SK-N-SH (cell line): ENCODE results near the gene NACA2. TPM values are rescaled to one million over a fixed set of nuclear protein-coding genes. Genes with fewer than 3 reads are reported as not detected.
A peak's percentile ranks its signal among the peaks of the same experiment; 100 is the strongest.

Experiments
- CTCF ChIA-PET: fragments of 300-600, 350-600 bp; formaldehyde crosslinking; extraction: SDS; loops from one replicate; lab custom pipeline; 2021; lab: Yijun Ruan, JAX
- POLR2A ChIA-PET: fragments of 350-600 bp; sonication (Branson Sonifier 250); formaldehyde crosslinking; extraction: SDS; loops from one replicate; lab custom pipeline; 2020; ENCODE audit warnings: antibody characterized with exemption, inconsistent platforms; lab: Yijun Ruan, JAX
- DNase-seq: peaks from one replicate; pipeline ENCODE4 v3.0.0; 2012
- H2AFZ ChIP-seq: fragments of 200-600 bp; sonication (generic); 2 replicates; pipeline ENCODE4 v1.8.1; 2016; ENCODE audit warnings: antibody characterized with exemption, mild to moderate bottlenecking, low read depth
- H3F3A ChIP-seq: fragments of 200-600 bp; sonication (generic); replicated peaks from 2 replicates; pipeline ENCODE3; 2016; ENCODE audit warnings: antibody characterized with exemption, mild to moderate bottlenecking; ENCODE audit not compliant: insufficient read depth
- H3K27ac ChIP-seq, 2 experiments: fragments of 200-500 bp in 1 of 2; fragments of 200-600 bp in 1 of 2; sonication (Bioruptor generic) in 1 of 2; sonication (generic), shearing (Covaris generic) in 1 of 2; 2 replicates each; pipeline versions ENCODE4 v1.5.1 to v1.6.1; 2014 to 2016; ENCODE audit warnings: low read depth in 2 of 2, inconsistent platforms in 1 of 2, low read length in 1 of 2, mild to moderate bottlenecking in 1 of 2, mixed read lengths in 1 of 2
- H3K27me3 ChIP-seq: fragments of 200-600 bp; sonication (generic), shearing (Covaris generic); 2 replicates; pipeline ENCODE4 v1.6.1; 2016; ENCODE audit warnings: mixed run types; ENCODE audit not compliant: insufficient read depth
- H3K36me3 ChIP-seq, 2 experiments: fragments of 200-500 bp in 1 of 2; fragments of 200-600 bp in 1 of 2; sonication (Bioruptor generic) in 1 of 2; sonication (generic) in 1 of 2; replicated peaks in 1 of 2; 2 replicates each; pipeline versions ENCODE3 to v1.5.1; 2014 to 2016; ENCODE audit warnings: low read length in 1 of 2, mild to moderate bottlenecking in 1 of 2; ENCODE audit not compliant: insufficient read depth in 2 of 2, control insufficient read depth in 1 of 2
- H3K4me1 ChIP-seq, 2 experiments: fragments of 200-500 bp in 1 of 2; fragments of 200-600 bp in 1 of 2; sonication (Bioruptor generic) in 1 of 2; sonication (generic), shearing (Covaris generic) in 1 of 2; 2 replicates each; pipeline versions ENCODE4 v1.5.1 to v1.6.1; 2014 to 2016; ENCODE audit warnings: low read depth in 1 of 2, low read length in 1 of 2, mixed run types in 1 of 2; ENCODE audit not compliant: insufficient read depth in 2 of 2, control insufficient read depth in 1 of 2
- H3K4me2 ChIP-seq: fragments of 200-600 bp; sonication (generic), shearing (Covaris generic); 2 replicates; pipeline ENCODE4 v1.6.1; 2017; ENCODE audit warnings: mixed run types
- H3K4me3 ChIP-seq, 2 experiments: fragments of 200-500 bp in 1 of 2; fragments of 200-600 bp in 1 of 2; sonication (Bioruptor generic) in 1 of 2; sonication (generic), shearing (Covaris generic) in 1 of 2; 2 replicates each; pipeline versions ENCODE4 v1.5.1 to v1.8.1; 2014 to 2016; ENCODE audit warnings: low read depth in 2 of 2, inconsistent platforms in 1 of 2, low read length in 1 of 2, mild to moderate bottlenecking in 1 of 2, mixed read lengths in 1 of 2, moderate library complexity in 1 of 2
- H3K79me2 ChIP-seq: fragments of 200-600 bp; sonication (generic); 2 replicates; pipeline ENCODE4 v1.8.1; 2017; ENCODE audit warnings: mild to moderate bottlenecking; ENCODE audit not compliant: insufficient read depth
- H3K9ac ChIP-seq: fragments of 200-600 bp; sonication (generic); 2 replicates; pipeline ENCODE4 v1.6.1; 2017; ENCODE audit warnings: mixed run types
- H3K9me2 ChIP-seq: fragments of 200-600 bp; sonication (generic); 2 replicates; pipeline ENCODE4 v1.6.1; 2017; ENCODE audit warnings: mixed run types
- H3K9me3 ChIP-seq: fragments of 200-600 bp; sonication (generic); 2 replicates; pipeline ENCODE4 v1.6.1; 2017; ENCODE audit warnings: mixed run types, mild to moderate bottlenecking, moderate library complexity
- H4K20me1 ChIP-seq: fragments of 200-600 bp; sonication (generic); 2 replicates; pipeline ENCODE4 v1.6.1; 2017; ENCODE audit warnings: mild to moderate bottlenecking, mixed run types; ENCODE audit not compliant: insufficient read depth
- GATA2 ChIP-seq: sonication (generic); formaldehyde crosslinking; IDR thresholded peaks from 2 replicates; pipeline ENCODE4 v1.5.0; 2020; ENCODE audit warnings: mild to moderate bottlenecking, missing genetic modification reagents
- JUND ChIP-seq: IDR thresholded peaks from 2 replicates; pipeline ENCODE4 v1.4.0; 2012
- NFIC ChIP-seq: IDR thresholded peaks from 2 replicates; pipeline ENCODE4 v1.4.0; 2012; ENCODE audit warnings: borderline replicate concordance
- NRF1 ChIP-seq: IDR thresholded peaks from 2 replicates; pipeline ENCODE4 v1.6.1; 2012; ENCODE audit warnings: low read depth, mild to moderate bottlenecking, low read length
- RAD21 ChIP-seq: IDR thresholded peaks from 2 replicates; pipeline ENCODE4 v1.6.1; 2012; ENCODE audit warnings: mild to moderate bottlenecking, low read length
- RFX5 ChIP-seq: IDR thresholded peaks from 2 replicates; pipeline ENCODE4 v1.6.1; 2012; ENCODE audit warnings: mild to moderate bottlenecking, improper control_type of control experiment, low read length
- TAF1 ChIP-seq: IDR thresholded peaks from 2 replicates; pipeline ENCODE4 v1.6.1; 2012; ENCODE audit warnings: low read depth, mild to moderate bottlenecking, low read length, moderate library complexity, borderline replicate concordance
- TCF12 ChIP-seq: IDR thresholded peaks from 2 replicates; pipeline ENCODE4 v1.4.0; 2012
- WGBS: methylation state at CpG from one replicate; pipeline ENCODE4 v1.1.6; 2017; ENCODE audit warnings: low lambda C conversion rate; 5-methylcytosine and 5-hydroxymethylcytosine counted together
- polyA plus RNA-seq, 3 experiments: library from polyadenylated mRNA; depleted of rRNA; stranded (reverse); fragments of >200 nt; gene quantifications; 2 replicates each; pipeline ENCODE4 v1.2.3, GENCODE V29; 2012
- TF ChIP-seq, protein P1 (sequence below): IDR thresholded peaks from 2 replicates; pipeline ENCODE4 v1.6.1; 2012; ENCODE audit warnings: mild to moderate bottlenecking, low read depth, low read length, moderate library complexity
- TF ChIP-seq, protein P2 (sequence below): IDR thresholded peaks from 2 replicates; pipeline ENCODE4 v1.4.0; 2012; ENCODE audit warnings: low read depth
- TF ChIP-seq, protein P3 (sequence below): IDR thresholded peaks from 2 replicates; pipeline ENCODE4 v1.4.0; 2012; ENCODE audit warnings: low read depth, borderline replicate concordance
- TF ChIP-seq, protein P4 (sequence below): fragments of 200-600 bp; sonication (generic); IDR thresholded peaks from 2 replicates; pipeline ENCODE4 v1.6.1; 2017; ENCODE audit warnings: antibody characterized with exemption, mild to moderate bottlenecking, moderate library complexity

NACA2 gene
- polyA plus RNA-seq, 1 of the 3 experiments (the other 2 are of a cell fraction), result not detected

DNA sequence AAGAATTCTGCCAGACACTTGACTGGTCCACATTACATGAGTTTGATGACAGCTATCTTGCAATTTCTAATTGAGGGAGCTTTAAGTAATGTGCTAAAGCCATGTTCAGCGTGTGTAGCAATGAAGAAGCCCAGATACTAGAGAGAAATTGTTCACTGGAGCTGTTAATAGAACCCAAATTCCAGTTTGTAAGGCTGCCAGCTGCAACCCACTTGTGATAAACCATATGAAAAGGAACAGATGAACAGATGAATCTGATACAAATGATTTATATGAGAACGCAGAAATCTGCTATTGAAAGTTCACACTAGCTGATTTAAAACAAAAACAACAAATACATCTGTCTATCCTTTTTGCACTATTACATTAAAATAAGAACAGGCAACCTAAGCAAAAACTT lies 6.2 kb downstream of the NACA2 start (continued):
- TF ChIP-seq, protein P1, sequence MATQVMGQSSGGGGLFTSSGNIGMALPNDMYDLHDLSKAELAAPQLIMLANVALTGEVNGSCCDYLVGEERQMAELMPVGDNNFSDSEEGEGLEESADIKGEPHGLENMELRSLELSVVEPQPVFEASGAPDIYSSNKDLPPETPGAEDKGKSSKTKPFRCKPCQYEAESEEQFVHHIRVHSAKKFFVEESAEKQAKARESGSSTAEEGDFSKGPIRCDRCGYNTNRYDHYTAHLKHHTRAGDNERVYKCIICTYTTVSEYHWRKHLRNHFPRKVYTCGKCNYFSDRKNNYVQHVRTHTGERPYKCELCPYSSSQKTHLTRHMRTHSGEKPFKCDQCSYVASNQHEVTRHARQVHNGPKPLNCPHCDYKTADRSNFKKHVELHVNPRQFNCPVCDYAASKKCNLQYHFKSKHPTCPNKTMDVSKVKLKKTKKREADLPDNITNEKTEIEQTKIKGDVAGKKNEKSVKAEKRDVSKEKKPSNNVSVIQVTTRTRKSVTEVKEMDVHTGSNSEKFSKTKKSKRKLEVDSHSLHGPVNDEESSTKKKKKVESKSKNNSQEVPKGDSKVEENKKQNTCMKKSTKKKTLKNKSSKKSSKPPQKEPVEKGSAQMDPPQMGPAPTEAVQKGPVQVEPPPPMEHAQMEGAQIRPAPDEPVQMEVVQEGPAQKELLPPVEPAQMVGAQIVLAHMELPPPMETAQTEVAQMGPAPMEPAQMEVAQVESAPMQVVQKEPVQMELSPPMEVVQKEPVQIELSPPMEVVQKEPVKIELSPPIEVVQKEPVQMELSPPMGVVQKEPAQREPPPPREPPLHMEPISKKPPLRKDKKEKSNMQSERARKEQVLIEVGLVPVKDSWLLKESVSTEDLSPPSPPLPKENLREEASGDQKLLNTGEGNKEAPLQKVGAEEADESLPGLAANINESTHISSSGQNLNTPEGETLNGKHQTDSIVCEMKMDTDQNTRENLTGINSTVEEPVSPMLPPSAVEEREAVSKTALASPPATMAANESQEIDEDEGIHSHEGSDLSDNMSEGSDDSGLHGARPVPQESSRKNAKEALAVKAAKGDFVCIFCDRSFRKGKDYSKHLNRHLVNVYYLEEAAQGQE, result no peak
- TF ChIP-seq TCF12 (no peak), NFIC (no peak), TAF1 (no peak), GATA2 (CRISPR knock-in tag) (peak; percentile 75), JUND (no peak), RFX5 (no peak)
- TF ChIP-seq, protein P2, sequence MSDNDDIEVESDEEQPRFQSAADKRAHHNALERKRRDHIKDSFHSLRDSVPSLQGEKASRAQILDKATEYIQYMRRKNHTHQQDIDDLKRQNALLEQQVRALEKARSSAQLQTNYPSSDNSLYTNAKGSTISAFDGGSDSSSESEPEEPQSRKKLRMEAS, result no peak
- TF ChIP-seq, protein P3, sequence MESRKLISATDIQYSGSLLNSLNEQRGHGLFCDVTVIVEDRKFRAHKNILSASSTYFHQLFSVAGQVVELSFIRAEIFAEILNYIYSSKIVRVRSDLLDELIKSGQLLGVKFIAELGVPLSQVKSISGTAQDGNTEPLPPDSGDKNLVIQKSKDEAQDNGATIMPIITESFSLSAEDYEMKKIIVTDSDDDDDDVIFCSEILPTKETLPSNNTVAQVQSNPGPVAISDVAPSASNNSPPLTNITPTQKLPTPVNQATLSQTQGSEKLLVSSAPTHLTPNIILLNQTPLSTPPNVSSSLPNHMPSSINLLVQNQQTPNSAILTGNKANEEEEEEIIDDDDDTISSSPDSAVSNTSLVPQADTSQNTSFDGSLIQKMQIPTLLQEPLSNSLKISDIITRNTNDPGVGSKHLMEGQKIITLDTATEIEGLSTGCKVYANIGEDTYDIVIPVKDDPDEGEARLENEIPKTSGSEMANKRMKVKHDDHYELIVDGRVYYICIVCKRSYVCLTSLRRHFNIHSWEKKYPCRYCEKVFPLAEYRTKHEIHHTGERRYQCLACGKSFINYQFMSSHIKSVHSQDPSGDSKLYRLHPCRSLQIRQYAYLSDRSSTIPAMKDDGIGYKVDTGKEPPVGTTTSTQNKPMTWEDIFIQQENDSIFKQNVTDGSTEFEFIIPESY, result no peak

DNA sequence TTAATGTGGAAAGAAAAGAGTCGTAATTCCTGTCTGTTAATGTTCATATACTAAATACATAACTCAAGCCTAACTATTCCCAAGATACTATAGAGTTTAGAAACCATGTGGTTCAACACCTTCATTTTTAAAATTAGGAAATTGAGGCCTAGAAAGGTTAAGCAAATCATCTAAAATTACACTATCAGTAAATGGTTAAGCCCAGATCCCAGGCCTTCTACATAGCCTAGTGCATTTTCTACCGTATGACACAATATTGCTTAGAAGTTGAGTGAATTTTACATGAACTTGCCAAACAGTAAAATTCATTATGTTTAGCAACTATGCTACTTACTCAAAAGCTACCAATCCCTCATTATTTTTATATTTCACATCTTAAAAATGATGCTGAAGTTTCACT lies 6.8 kb downstream of the NACA2 start:
- Histone ChIP-seq H3K79me2 (no peaks in the 10 kb centered on the region), H3K4me3 (no peak overlapping the region), H3K9ac (no peak overlapping the region), H2AFZ (no peak overlapping the region), H3K27ac (peak overlapping the region in 1 of 2 experiments; percentile 79; a peak in 2 of 4 replicates), H3K27me3 (no peaks in the 10 kb centered on the region), H3F3A (no peaks in the 10 kb centered on the region), H3K36me3 (no peaks in the 10 kb centered on the region), H3K4me1 (peaks cover 13 to 26% of the 10 kb centered on the region in 2 experiments; a peak in 3 of 4 replicates), H3K9me2 (no peaks in the 10 kb centered on the region), H3K9me3 (no peaks in the 10 kb centered on the region), H3K4me2 (no peak overlapping the region), H4K20me1 (no peaks in the 10 kb centered on the region)
- DNase-seq, result no peak
- ChIA-PET CTCF (interaction anchor here (0.7 to 10.9 kb wide), 16 partner anchors 10 to 864 kb away, joined by 3 to 177 read pairs (median 5); no protein-coding TSS in a partner anchor), POLR2A (interaction anchor here (1.2 kb wide), 1 partner anchor 173 kb away, joined by 4 read pairs; no protein-coding TSS in a partner anchor)
- TF ChIP-seq TAF1 (no peak), NRF1 (no peak), RAD21 (no peak)
- TF ChIP-seq, protein P4, sequence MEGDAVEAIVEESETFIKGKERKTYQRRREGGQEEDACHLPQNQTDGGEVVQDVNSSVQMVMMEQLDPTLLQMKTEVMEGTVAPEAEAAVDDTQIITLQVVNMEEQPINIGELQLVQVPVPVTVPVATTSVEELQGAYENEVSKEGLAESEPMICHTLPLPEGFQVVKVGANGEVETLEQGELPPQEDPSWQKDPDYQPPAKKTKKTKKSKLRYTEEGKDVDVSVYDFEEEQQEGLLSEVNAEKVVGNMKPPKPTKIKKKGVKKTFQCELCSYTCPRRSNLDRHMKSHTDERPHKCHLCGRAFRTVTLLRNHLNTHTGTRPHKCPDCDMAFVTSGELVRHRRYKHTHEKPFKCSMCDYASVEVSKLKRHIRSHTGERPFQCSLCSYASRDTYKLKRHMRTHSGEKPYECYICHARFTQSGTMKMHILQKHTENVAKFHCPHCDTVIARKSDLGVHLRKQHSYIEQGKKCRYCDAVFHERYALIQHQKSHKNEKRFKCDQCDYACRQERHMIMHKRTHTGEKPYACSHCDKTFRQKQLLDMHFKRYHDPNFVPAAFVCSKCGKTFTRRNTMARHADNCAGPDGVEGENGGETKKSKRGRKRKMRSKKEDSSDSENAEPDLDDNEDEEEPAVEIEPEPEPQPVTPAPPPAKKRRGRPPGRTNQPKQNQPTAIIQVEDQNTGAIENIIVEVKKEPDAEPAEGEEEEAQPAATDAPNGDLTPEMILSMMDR, result no peak
- TF ChIP-seq, protein P2, result no peak
- 69% methylated on average over 2 of the region's 2 CpGs for WGBS
